Neural progenitor cell (in vitro differentiated cells): ENCODE results near the gene ALDOB. TPM values are rescaled to one million over a fixed set of nuclear protein-coding genes. Genes with fewer than 3 reads are reported as not detected.
A peak's percentile ranks its signal among the peaks of the same experiment; 100 is the strongest.

ENCODE experiments used
- DNase-seq: peaks from one replicate; pipeline ENCODE4 v3.0.0-alpha.2; 2016; ENCODE audit warnings: low spot score
- H2AFZ ChIP-seq: fragments of 200-600 bp; sonication (generic); replicated peaks from 2 replicates; pipeline ENCODE4 v1.6.1; 2016; ENCODE audit warnings: antibody characterized with exemption
- H3F3A ChIP-seq: fragments of 200-600 bp; sonication (generic); 2 replicates; pipeline ENCODE4 v1.6.1; 2016; ENCODE audit warnings: antibody characterized with exemption, low read depth
- H3K27ac ChIP-seq: fragments of 200-600 bp; sonication (generic); 2 replicates; pipeline ENCODE4 v1.5.1; 2016; ENCODE audit warnings: mild to moderate bottlenecking
- H3K27me3 ChIP-seq: fragments of 200-600 bp; sonication (generic); 2 replicates; pipeline ENCODE4 v1.6.1; 2016; ENCODE audit warnings: mild to moderate bottlenecking, moderate library complexity
- H3K36me3 ChIP-seq: fragments of 200-600 bp; sonication (generic); 2 replicates; pipeline ENCODE4 v1.5.1; 2016
- H3K4me1 ChIP-seq: fragments of 200-600 bp; sonication (generic); 2 replicates; pipeline ENCODE4 v1.6.1; 2016; ENCODE audit warnings: mixed run types
- H3K4me2 ChIP-seq: fragments of 200-600 bp; sonication (generic); 2 replicates; pipeline ENCODE4 v1.6.1; 2016
- H3K4me3 ChIP-seq: fragments of 200-600 bp; sonication (generic); 2 replicates; pipeline ENCODE4 v1.5.1; 2016
- H3K79me2 ChIP-seq: fragments of 200-600 bp; sonication (generic); 2 replicates; pipeline ENCODE4 v1.6.1; 2016; ENCODE audit warnings: low read depth
- H3K9ac ChIP-seq: fragments of 200-600 bp; sonication (generic); 2 replicates; pipeline ENCODE4 v1.6.1; 2016
- H3K9me3 ChIP-seq: fragments of 200-600 bp; sonication (generic); 2 replicates; pipeline ENCODE4 v1.5.1; 2016; ENCODE audit warnings: low read depth
- H4K20me1 ChIP-seq: fragments of 200-600 bp; sonication (generic); 2 replicates; pipeline ENCODE4 v1.6.1; 2016; ENCODE audit warnings: low read depth
- H3K27ac Mint-ChIP-seq: 3 replicates; pipeline ENCODE4 v1.8.0; 2021; ENCODE audit warnings: mixed read lengths
- H3K27me3 Mint-ChIP-seq: 2 replicates; pipeline ENCODE4 v1.8.0; 2022; ENCODE audit warnings: low read depth, mild to moderate bottlenecking, inconsistent platforms, moderate library complexity, mixed read lengths; ENCODE audit not compliant: insufficient read depth
- H3K36me3 Mint-ChIP-seq: 3 replicates; pipeline ENCODE4 v1.8.0; 2021; ENCODE audit warnings: mixed read lengths
- H3K4me1 Mint-ChIP-seq: 3 replicates; pipeline ENCODE4 v1.8.0; 2021; ENCODE audit warnings: mixed read lengths
- H3K4me3 Mint-ChIP-seq: 3 replicates; pipeline ENCODE4 v1.8.0; 2021; ENCODE audit warnings: mild to moderate bottlenecking, moderate library complexity, mixed read lengths
- H3K9me3 Mint-ChIP-seq: 3 replicates; pipeline ENCODE4 v1.8.0; 2020; ENCODE audit warnings: mixed read lengths
- EZH2 ChIP-seq: fragments of 200-600 bp; sonication (generic); IDR thresholded peaks from 2 replicates; pipeline ENCODE4 v1.6.1; 2017; ENCODE audit warnings: antibody characterized with exemption, mild to moderate bottlenecking, moderate library complexity
- EZH2phosphoT487 ChIP-seq: fragments of 200-600 bp; sonication (generic); IDR thresholded peaks from 2 replicates; pipeline ENCODE4 v1.6.1; 2017; ENCODE audit warnings: antibody characterized with exemption
- total RNA-seq: library from RNA; depleted of rRNA; stranded (reverse); fragments of >200 nt; gene quantifications from 2 replicates; pipeline ENCODE4 v1.2.3, GENCODE V29; 2015; ENCODE audit warnings: low replicate concordance
- TF ChIP-seq, protein P1 (sequence below): fragments of 200-600 bp; sonication (generic); IDR thresholded peaks from 2 replicates; pipeline ENCODE4 v1.5.1; 2017; ENCODE audit warnings: antibody characterized with exemption, mild to moderate bottlenecking

ALDOB gene
- total RNA-seq, 1 donor from 2014 or later = not detected

DNA sequence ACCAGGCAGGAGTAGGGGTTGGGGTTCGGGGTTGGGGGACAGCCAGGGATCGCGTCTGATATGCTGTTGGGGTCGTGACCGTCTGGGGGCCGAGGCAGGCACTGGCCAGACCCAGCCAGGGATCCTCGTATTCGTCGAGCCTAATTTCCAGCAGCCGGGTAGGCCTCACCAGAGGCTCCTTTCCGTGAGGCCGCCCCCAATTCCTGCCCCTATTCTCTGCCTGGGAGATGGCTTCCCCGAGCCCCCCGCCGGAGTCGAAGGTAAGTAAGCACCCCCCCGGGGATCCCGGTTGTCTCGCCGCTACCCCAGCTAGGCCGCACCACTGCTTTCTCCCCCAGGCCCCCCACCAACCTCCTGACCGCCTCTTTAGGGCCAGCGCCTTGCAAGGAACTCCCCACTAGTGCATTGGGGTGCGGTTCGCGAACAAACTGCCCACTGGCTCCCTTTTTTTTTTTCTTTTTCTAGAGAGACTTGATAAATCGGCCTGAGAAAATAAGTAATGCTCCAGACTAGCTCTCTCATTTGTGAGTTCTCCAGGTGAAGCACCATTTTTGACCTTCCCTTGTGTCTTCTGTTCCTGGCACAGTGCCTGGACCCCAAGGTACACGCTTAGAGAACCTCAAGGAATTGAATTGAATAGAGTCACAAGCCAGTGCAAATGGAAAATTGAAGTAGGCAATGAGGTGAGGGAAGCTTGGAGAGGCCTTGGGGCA lies 36.5 kb downstream of the ALDOB start:
- H2AFZ ChIP-seq = peak overlapping the region; percentile 48
- peaks cover 61% of the 10 kb centered on the region for H3K9me3 Mint-ChIP-seq
- H3K27ac ChIP-seq = no peak overlapping the region
- H3K27me3 Mint-ChIP-seq = peaks cover 5% of the 10 kb centered on the region
- H3K4me1 Mint-ChIP-seq = peaks cover 23% of the 10 kb centered on the region
- TF ChIP-seq EZH2phosphoT487 (no peak), EZH2 (no peak)
- TF ChIP-seq, protein P1, sequence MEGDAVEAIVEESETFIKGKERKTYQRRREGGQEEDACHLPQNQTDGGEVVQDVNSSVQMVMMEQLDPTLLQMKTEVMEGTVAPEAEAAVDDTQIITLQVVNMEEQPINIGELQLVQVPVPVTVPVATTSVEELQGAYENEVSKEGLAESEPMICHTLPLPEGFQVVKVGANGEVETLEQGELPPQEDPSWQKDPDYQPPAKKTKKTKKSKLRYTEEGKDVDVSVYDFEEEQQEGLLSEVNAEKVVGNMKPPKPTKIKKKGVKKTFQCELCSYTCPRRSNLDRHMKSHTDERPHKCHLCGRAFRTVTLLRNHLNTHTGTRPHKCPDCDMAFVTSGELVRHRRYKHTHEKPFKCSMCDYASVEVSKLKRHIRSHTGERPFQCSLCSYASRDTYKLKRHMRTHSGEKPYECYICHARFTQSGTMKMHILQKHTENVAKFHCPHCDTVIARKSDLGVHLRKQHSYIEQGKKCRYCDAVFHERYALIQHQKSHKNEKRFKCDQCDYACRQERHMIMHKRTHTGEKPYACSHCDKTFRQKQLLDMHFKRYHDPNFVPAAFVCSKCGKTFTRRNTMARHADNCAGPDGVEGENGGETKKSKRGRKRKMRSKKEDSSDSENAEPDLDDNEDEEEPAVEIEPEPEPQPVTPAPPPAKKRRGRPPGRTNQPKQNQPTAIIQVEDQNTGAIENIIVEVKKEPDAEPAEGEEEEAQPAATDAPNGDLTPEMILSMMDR = no peak
- H3K79me2 ChIP-seq = peaks cover 72% of the 10 kb centered on the region
- H4K20me1 ChIP-seq = no peaks in the 10 kb centered on the region
- DNase-seq = no peak
- peaks cover 70% of the 10 kb centered on the region for H3K36me3 Mint-ChIP-seq
- H3K27ac Mint-ChIP-seq = peak overlapping the region; percentile 84
- peak overlapping the region; percentile 86 for H3K9ac ChIP-seq
- H3K9me3 ChIP-seq = peaks cover 15% of the 10 kb centered on the region
- H3K4me2 ChIP-seq = peak overlapping the region; percentile 91
- peak overlapping the region; percentile 69 for H3K4me3 ChIP-seq
- peak overlapping the region; percentile 97 for H3K4me3 Mint-ChIP-seq
- peaks cover 13% of the 10 kb centered on the region for H3K4me1 ChIP-seq
- no peaks in the 10 kb centered on the region for H3F3A ChIP-seq
- peaks cover 39% of the 10 kb centered on the region for H3K36me3 ChIP-seq
- no peaks in the 10 kb centered on the region for H3K27me3 ChIP-seq

DNA sequence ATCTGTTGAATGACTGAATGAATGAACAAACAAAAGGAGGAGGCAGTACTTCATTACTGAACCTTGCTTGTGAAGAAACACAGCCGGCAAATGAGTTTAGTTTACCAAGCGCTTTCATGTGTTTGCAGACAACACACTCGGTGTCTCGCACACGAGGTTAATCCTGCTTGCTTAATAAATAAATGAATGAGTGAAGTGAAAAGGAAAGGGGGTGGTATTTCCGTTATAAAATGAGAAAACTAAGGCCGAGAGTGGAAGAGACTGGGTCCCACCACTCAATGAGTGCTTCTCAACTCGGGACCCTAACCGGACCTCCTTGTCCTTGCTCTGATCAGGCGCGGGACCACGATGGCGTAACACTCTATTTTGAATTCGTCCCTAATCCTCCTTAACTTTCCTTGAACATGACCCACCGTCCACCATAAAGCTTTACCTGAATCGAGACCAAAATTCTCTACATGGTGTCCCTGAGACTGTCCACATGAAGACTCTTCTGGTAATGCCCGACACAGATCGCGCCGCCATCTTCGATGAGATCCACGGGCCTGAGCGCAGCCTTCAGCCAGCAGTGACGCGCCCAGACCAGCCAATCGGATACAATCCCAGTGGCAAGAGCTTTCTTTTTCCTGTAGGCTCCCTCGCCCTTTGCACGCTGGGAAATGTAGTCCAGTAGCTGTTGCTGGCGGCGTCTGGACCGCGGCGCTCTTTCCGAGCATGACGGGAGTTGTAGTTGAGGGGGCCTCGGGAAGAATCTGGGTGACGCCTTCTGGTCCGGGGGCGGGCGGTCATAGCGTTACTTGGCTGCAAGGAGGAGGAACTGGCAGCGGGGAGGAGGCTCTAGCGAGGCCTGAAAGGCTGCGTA lies 37.3 kb downstream of the ALDOB start, which contains the start of the genes MRPL50 and ZNF189:
Gene MRPL50 (minus strand): TSS at position 551 of the 862 bp plus-strand sequence. CDS start 26 bp downstream, at position 525.
Gene ZNF189 (plus strand): TSS at position 784 of the 862 bp plus-strand sequence. CDS start 306 bp downstream, outside the sequence.
- peaks cover 80% of the 10 kb centered on the region for H3K79me2 ChIP-seq
- Mint-ChIP-seq H3K27ac (peak within 1 kb of the TSS; percentile 97), H3K27me3 (peaks cover 5% of the 10 kb centered on the region), H3K36me3 (peaks cover 66% of the 10 kb centered on the region), H3K4me1 (peaks cover 23% of the 10 kb centered on the region), H3K4me3 (peak within 1 kb of the TSS; percentile 97), H3K9me3 (peaks cover 57% of the 10 kb centered on the region)
- H3K9me3 ChIP-seq = peaks cover 10% of the 10 kb centered on the region
- peak; percentile 99 for DNase-seq
- peak within 1 kb of the TSS; percentile 91 for H2AFZ ChIP-seq
- H3K4me1 ChIP-seq = peaks cover 13% of the 10 kb centered on the region
- H3K36me3 ChIP-seq = peaks cover 31% of the 10 kb centered on the region
- H3K4me3 ChIP-seq = peak within 1 kb of the TSS; percentile 69
- peak within 1 kb of the TSS; percentile 0 for H3K27ac ChIP-seq
- H3K4me2 ChIP-seq = peak within 1 kb of the TSS; percentile 95
- H4K20me1 ChIP-seq = no peaks in the 10 kb centered on the region
- peak within 1 kb of the TSS; percentile 86 for H3K9ac ChIP-seq
- no peaks in the 10 kb centered on the region for H3K27me3 ChIP-seq
- no peaks in the 10 kb centered on the region for H3F3A ChIP-seq
- no peak for TF ChIP-seq EZH2phosphoT487
- no peak for TF ChIP-seq EZH2
- TF ChIP-seq, protein P1 = no peak

DNA sequence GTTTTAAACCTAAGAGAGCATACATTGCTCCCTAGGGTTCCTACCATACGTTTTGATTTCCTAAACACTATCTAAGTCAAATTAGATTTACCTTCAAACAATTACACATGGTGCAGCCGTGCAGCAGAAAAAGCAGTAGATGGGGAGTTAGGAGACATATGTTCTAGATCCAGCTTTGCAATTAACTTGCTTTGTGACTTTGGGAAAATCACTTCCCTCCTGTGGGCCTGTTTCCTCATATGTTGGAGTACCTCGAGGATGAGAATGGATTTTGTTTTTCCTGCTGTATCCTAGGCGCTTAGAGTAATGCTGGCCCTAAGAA lies 37.9 kb downstream of the ALDOB start:
- H3K4me1 Mint-ChIP-seq = peaks cover 23% of the 10 kb centered on the region
- peak overlapping the region; percentile 91 for H2AFZ ChIP-seq
- no peaks in the 10 kb centered on the region for H4K20me1 ChIP-seq
- H3K27me3 ChIP-seq = no peaks in the 10 kb centered on the region
- H3K27me3 Mint-ChIP-seq = peaks cover 8% of the 10 kb centered on the region
- H3K9me3 ChIP-seq = peaks cover 10% of the 10 kb centered on the region
- peaks cover 27% of the 10 kb centered on the region for H3K36me3 ChIP-seq
- peak overlapping the region; percentile 0 for H3K27ac ChIP-seq
- peak overlapping the region; percentile 69 for H3K4me3 ChIP-seq
- H3K79me2 ChIP-seq = peaks cover 86% of the 10 kb centered on the region
- peaks cover 65% of the 10 kb centered on the region for H3K36me3 Mint-ChIP-seq
- peaks cover 13% of the 10 kb centered on the region for H3K4me1 ChIP-seq
- peak overlapping the region; percentile 95 for H3K4me2 ChIP-seq
- peak overlapping the region; percentile 86 for H3K9ac ChIP-seq
- H3K4me3 Mint-ChIP-seq = peak overlapping the region; percentile 97
- DNase-seq = no peak
- peaks cover 57% of the 10 kb centered on the region for H3K9me3 Mint-ChIP-seq
- TF ChIP-seq EZH2phosphoT487 (no peak), EZH2 (no peak)
- TF ChIP-seq, protein P1 = no peak
- no peaks in the 10 kb centered on the region for H3F3A ChIP-seq
- peak overlapping the region; percentile 97 for H3K27ac Mint-ChIP-seq
